Stimulated activated naive CD8-positive, alpha-beta T cell treated with anti-CD3 and anti-CD28 coated beads, Interleukin-15, Interleukin-2, amounts not matched to agents 100 ng/mL and 50 ng/mL, for 24 hours (primary cell): ENCODE results near the gene KIR2DL1.
"Not testable (repeated sequence)": the region's sequence is repeated elsewhere in the genome, so short reads cannot be mapped to it uniquely, and the experiment has no call there.

ENCODE experiments used
- H3K27ac Mint-ChIP-seq: one replicate; pipeline ENCODE4 v1.8.0; 2021; ENCODE audit warnings: mild to moderate bottlenecking, mixed read lengths
- H3K27me3 Mint-ChIP-seq: one replicate; pipeline ENCODE4 v1.8.0; 2021; ENCODE audit warnings: mixed read lengths
- H3K36me3 Mint-ChIP-seq: one replicate; pipeline ENCODE4 v1.8.0; 2021; ENCODE audit warnings: low read depth, mixed read lengths
- H3K4me1 Mint-ChIP-seq: one replicate; pipeline ENCODE4 v1.8.0; 2021; ENCODE audit warnings: low read depth, mixed read lengths
- H3K4me3 Mint-ChIP-seq: one replicate; pipeline ENCODE4 v1.8.0; 2021; ENCODE audit warnings: mild to moderate bottlenecking, mixed read lengths
- H3K9me3 Mint-ChIP-seq: one replicate; pipeline ENCODE4 v1.8.0; 2021; ENCODE audit warnings: mixed read lengths

KIR2DL1 gene

DNA sequence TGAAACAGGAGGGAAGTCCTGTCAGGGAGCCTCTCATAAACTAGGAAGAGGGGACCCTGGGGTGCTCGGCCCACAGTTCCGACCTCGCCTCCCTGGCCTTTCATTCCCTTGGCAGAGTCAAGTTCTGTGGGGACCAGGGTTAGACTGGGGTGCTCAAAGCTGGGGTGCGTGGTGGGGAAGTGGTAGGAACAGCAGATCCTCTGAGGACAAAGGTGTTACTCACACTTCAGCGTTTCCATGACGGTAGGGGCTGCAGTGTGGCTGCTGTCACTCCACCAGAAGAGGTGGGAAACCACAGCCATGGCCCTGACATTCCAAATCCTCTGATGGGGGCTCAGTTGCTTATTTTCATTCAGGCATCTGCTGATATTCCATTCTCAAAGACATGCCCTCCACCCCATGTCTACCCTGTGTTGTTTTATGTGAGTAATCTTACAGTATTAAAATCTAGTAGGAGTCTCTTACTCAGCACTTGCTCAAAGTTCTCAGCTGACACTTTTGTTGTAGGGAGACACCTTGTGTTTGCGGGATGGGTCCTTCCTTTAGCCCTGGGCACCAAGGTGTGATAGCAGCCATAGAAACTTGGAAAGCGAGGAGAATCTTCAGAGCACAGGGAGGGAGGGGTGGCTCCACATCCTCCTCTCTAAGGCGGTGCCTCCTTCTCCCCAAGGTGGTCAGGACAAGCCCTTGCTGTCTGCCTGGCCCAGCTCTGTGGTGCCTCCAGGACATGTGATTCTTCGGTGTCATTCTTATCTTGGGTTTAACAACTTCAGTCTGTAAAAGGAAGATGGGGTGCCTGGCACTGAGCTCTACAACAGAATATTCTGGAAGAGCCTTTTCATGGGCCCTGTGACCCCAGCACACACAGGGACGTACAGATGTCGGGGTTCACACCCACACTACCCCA is 13.1 kb upstream of the KIR2DL1 start:
- H3K36me3 Mint-ChIP-seq, H3K27ac Mint-ChIP-seq, H3K4me3 Mint-ChIP-seq, H3K9me3 Mint-ChIP-seq, H3K27me3 Mint-ChIP-seq, H3K4me1 Mint-ChIP-seq: not testable (repeated sequence)

DNA sequence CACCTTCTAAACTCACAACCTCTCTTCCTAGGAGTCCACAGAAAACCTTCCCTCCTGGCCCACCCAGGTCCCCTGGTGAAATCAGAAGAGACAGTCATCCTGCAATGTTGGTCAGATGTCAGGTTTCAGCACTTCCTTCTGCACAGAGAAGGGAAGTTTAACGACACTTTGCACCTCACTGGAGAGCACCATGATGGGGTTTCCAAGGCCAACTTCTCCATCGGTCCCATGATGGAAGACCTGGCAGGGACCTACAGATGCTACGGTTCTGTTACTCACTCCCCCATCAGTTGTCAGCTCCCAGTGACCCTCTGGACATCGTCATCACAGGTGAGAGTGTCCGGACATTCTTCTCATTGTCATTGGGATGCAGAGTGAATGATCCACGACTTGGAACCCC is 11.0 kb upstream of the KIR2DL1 start:
- not testable (repeated sequence) for H3K36me3 Mint-ChIP-seq, H3K9me3 Mint-ChIP-seq, H3K4me1 Mint-ChIP-seq, H3K27me3 Mint-ChIP-seq, H3K4me3 Mint-ChIP-seq, H3K27ac Mint-ChIP-seq

GRCh38 chr19:54764219-54764618 is 5.4 kb upstream of the KIR2DL1 start:
- not testable (repeated sequence) for H3K27ac Mint-ChIP-seq, H3K27me3 Mint-ChIP-seq, H3K36me3 Mint-ChIP-seq, H3K9me3 Mint-ChIP-seq, H3K4me3 Mint-ChIP-seq, H3K4me1 Mint-ChIP-seq

DNA sequence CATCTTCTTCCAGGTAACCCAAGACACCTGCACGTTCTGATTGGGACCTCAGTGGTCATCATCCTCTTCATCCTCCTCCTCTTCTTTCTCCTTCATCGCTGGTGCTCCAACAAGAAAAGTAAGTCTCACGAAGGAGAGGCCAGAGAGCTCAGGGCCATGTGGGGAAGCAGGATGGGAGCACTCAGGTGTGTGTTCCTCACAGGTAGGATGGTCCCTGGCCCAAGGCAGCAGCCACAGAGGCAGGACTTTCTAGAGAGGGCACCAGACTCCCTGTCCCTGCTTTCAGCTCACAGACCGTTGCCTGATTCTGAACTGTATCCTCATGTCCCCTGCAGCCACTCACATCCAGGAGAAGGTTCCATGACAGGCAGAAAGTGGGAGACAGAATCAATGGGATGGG is 3.1 kb upstream of the KIR2DL1 start:
- H3K4me1 Mint-ChIP-seq, H3K4me3 Mint-ChIP-seq, H3K36me3 Mint-ChIP-seq, H3K27me3 Mint-ChIP-seq, H3K27ac Mint-ChIP-seq, H3K9me3 Mint-ChIP-seq: not testable (repeated sequence)

DNA sequence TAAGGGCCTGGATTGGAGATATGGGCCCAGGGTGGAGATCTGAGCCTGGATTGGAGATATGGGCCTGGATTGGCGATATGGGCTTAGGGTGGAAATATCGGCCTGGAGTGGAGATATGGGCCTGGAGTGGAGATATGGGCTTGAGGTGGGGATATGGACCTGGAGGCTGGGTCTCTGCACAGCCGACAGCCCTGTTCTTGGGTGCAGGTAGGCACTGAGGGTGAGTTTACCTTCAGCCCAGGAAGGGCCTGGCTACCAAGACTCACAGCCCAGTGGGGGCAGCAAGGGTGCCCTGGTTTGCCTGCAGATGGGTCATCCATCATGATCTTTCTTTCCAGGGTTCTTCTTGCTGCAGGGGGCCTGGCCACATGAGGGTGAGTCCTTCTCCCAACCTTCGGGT is 918 bp downstream of the KIR2DL1 start:
- not testable (repeated sequence) for H3K36me3 Mint-ChIP-seq, H3K4me3 Mint-ChIP-seq, H3K27me3 Mint-ChIP-seq, H3K27ac Mint-ChIP-seq, H3K9me3 Mint-ChIP-seq, H3K4me1 Mint-ChIP-seq

DNA sequence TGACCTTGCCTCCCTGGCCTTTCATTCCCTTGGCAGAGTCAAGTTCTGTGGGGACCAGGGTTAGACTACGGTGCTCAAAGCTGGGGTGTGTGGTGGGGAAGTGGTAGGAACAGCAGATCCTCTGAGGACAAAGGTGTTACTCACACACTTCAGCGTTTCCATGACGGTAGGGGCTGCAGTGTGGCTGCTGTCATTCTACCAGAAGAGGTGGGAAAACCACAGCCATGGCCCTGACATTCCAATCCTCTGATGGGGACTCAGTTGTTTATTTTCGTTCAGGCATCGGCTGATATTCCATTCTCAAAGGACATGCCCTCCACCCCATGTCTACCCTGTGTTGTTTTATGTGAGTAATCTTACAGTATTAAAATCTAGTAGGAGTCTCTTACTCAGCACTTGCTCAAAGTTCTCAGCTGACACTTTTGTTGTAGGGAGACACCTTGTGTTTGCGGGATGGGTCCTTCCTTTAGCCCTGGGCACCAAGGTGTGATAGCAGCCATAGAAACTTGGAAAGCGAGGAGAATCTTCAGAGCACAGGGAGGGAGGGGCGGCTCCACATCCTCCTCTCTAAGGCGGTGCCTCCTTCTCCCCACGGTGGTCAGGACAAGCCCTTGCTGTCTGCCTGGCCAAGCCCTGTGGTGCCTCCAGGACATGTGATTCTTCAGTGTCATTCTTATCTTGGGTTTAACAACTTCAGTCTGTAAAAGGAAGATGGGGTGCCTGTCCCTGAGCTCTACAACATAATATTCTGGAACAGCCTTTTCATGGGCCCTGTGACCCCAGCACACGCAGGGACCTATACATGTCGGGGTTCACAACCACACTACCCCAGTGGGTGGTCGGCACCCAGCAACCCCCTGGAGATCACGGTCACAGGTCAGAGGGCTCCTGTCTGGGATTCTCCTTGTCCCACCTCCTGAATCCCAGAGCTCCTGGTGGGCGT is 1.7 kb downstream of the KIR2DL1 start:
- not testable (repeated sequence) for H3K36me3 Mint-ChIP-seq, H3K27me3 Mint-ChIP-seq, H3K4me1 Mint-ChIP-seq, H3K4me3 Mint-ChIP-seq, H3K9me3 Mint-ChIP-seq, H3K27ac Mint-ChIP-seq

- not testable (repeated sequence) for H3K4me3 Mint-ChIP-seq, H3K4me1 Mint-ChIP-seq, H3K9me3 Mint-ChIP-seq, H3K27me3 Mint-ChIP-seq, H3K27ac Mint-ChIP-seq, H3K36me3 Mint-ChIP-seq
Measured at GRCh38 chr19:54772666-54773065, 3.1 kb downstream of the KIR2DL1 start.

DNA sequence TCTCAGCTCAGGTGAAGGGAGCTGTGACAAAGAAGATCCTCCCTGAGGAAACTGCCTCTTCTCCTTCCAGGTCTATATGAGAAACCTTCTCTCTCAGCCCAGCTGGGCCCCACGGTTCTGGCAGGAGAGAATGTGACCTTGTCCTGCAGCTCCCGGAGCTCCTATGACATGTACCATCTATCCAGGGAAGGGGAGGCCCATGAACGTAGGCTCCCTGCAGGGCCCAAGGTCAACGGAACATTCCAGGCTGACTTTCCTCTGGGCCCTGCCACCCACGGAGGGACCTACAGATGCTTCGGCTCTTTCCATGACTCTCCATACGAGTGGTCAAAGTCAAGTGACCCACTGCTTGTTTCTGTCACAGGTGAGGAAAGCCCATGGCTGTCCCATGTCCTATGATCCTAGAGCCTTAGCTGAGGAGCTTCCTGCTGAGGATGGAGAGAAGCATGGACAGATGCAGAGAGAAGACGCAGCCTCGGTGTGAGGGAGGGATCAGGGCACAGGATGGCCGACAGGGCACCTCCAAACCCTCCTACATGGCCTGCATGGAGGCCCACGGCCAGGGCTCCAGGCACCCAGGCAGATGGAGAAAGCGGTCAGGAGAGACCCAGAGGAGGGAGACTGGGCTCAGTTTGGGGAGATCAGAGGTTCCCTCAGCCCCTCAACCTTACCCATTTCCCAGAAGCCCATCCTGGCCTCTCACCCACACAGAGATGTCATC is 5.7 kb downstream of the KIR2DL1 start:
- not testable (repeated sequence) for H3K4me3 Mint-ChIP-seq, H3K27ac Mint-ChIP-seq, H3K36me3 Mint-ChIP-seq, H3K9me3 Mint-ChIP-seq, H3K4me1 Mint-ChIP-seq, H3K27me3 Mint-ChIP-seq

- H3K9me3 Mint-ChIP-seq, H3K36me3 Mint-ChIP-seq, H3K4me1 Mint-ChIP-seq, H3K4me3 Mint-ChIP-seq, H3K27me3 Mint-ChIP-seq, H3K27ac Mint-ChIP-seq: not testable (repeated sequence)
Measured at GRCh38 chr19:54775830-54776229, 6.2 kb downstream of the KIR2DL1 start.

DNA sequence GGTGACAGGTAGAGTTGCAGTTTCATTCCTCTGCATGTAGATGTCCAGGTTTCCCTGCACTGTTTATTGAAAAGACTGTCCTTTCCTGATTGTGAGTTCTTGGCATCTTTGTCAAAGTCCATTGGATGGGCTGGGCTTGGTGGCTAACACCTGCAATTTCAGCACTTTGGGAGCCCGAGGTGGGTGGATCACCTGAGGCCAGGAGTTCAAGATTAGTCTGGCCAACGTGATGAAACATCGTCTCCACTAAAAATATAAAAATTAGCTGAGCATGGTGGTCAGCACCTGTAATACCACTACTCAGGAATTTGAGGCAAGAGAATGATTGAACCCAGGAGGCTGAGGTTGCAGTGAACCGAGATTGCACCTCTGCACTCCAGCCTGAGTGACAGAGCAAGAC is 8.3 kb downstream of the KIR2DL1 start:
- H3K9me3 Mint-ChIP-seq, H3K36me3 Mint-ChIP-seq, H3K4me3 Mint-ChIP-seq, H3K27ac Mint-ChIP-seq, H3K4me1 Mint-ChIP-seq, H3K27me3 Mint-ChIP-seq: not testable (repeated sequence)

DNA sequence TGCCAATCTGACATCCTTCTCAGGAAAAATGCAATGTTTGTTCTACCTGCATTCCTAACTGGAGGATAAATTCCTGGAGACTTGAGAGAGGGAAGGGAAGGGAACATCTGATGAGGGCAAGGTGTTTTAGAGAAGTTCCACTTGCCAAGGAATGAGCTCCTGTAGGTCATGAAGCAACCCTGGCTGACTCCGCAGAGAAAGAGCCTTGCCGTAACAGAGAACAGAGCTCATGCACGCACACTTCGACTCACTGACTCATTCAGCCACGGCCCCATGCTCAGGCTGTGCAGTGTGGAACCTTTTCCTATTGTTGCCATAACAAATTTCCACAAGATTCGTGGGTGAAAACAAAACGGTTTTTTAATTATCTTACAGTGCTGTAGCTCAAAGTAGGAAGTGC is 9.3 kb downstream of the KIR2DL1 start:
- H3K27me3 Mint-ChIP-seq, H3K4me3 Mint-ChIP-seq, H3K27ac Mint-ChIP-seq, H3K4me1 Mint-ChIP-seq, H3K36me3 Mint-ChIP-seq, H3K9me3 Mint-ChIP-seq: not testable (repeated sequence)

GRCh38 chr19:54782916-54783315 is 13.3 kb downstream of the KIR2DL1 start:
- H3K36me3 Mint-ChIP-seq, H3K9me3 Mint-ChIP-seq, H3K4me3 Mint-ChIP-seq, H3K27ac Mint-ChIP-seq, H3K4me1 Mint-ChIP-seq: not testable (repeated sequence)
- peaks cover 14% of the 10 kb centered on the region for H3K27me3 Mint-ChIP-seq

GRCh38 chr19:54786091-54786723 is 16.6 kb downstream of the KIR2DL1 start:
- H3K36me3 Mint-ChIP-seq, H3K27ac Mint-ChIP-seq, H3K4me1 Mint-ChIP-seq, H3K9me3 Mint-ChIP-seq, H3K4me3 Mint-ChIP-seq: not testable (repeated sequence)
- H3K27me3 Mint-ChIP-seq, result peaks cover 12% of the 10 kb centered on the region

DNA sequence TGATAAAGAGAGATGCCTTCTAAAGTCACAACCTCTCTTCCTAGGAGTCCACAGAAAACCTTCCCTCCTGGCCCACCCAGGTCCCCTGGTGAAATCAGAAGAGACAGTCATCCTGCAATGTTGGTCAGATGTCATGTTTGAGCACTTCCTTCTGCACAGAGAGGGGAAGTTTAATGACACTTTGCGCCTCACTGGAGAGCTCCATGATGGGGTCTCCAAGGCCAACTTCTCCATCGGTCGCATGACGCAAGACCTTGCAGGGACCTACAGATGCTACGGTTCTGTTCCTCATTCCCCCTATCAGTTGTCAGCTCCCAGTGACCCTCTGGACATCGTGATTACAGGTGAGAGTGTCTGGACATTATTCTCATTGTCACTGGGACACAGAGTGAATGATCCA is 18.6 kb downstream of the KIR2DL1 start:
- not testable (repeated sequence) for H3K4me3 Mint-ChIP-seq, H3K9me3 Mint-ChIP-seq, H3K36me3 Mint-ChIP-seq, H3K27ac Mint-ChIP-seq
- peaks cover 12% of the 10 kb centered on the region for H3K4me1 Mint-ChIP-seq
- H3K27me3 Mint-ChIP-seq, result peaks cover 15% of the 10 kb centered on the region

GRCh38 chr19:54790711-54791110 is 21.1 kb downstream of the KIR2DL1 start:
- Mint-ChIP-seq H3K27ac (no peak overlapping the region), H3K4me1 (peaks cover 16% of the 10 kb centered on the region), H3K36me3 (no peaks in the 10 kb centered on the region)

More at GRCh38 chr19:54790711-54791110, 21.1 kb downstream of the KIR2DL1 start:
- Mint-ChIP-seq H3K9me3 (peaks cover 4% of the 10 kb centered on the region), H3K4me3 (no peak overlapping the region), H3K27me3 (peaks cover 9% of the 10 kb centered on the region)
